ENCODE results near the gene MRPS27.

MRPS27 gene

DNA sequence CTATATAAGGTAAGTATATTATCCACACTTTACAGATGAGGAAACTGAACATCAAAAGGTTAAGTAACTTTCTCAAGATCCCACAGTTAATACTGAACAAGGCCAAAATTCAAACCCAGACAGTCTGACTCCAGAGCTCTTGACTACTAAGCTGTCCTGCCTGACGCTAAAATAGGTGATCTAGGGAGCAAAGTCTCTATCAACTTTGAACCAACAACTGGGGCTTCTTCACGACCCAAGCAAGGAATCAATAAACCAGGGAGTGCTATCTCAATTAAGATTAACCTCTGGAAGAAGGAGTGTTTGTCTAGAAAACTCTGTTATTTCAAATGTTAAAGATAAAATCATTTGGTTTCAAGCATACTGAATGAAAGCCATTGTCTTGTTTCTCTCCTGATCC, 64.4 kb downstream of the MRPS27 start:
- no peak for DNase-seq

DNA sequence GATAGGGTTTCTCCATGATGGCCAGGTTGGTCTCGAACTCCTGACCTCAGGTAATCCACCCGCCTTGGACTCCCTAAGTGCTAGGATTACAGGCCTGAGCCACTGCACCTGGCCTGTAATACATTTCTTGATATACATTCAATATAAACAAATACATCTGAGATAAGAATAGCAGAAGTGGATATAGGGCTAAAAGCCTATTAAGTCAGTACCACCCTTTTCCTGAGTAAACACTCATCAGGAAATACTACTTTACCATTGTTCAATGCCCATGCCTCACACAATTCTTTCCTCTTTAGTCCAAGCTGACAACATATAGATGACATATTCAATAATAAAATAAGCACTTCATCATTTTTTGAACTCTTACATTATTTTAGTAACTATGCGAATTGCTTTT, 64.8 kb downstream of the MRPS27 start:
- DNase-seq: no peak

- DNase-seq: no peak
Observed at GRCh38 chr5:72252574-72253155, 67.4 kb downstream of the MRPS27 start.

- DNase-seq: no peak
Observed at GRCh38 chr5:72252008-72252407, 68.0 kb downstream of the MRPS27 start.

GRCh38 chr5:72251386-72251785, 68.7 kb downstream of the MRPS27 start:
- DNase-seq: no peak

- DNase-seq: peak; percentile 44
Observed at GRCh38 chr5:72248410-72248981, 71.5 kb downstream of the MRPS27 start.

DNA sequence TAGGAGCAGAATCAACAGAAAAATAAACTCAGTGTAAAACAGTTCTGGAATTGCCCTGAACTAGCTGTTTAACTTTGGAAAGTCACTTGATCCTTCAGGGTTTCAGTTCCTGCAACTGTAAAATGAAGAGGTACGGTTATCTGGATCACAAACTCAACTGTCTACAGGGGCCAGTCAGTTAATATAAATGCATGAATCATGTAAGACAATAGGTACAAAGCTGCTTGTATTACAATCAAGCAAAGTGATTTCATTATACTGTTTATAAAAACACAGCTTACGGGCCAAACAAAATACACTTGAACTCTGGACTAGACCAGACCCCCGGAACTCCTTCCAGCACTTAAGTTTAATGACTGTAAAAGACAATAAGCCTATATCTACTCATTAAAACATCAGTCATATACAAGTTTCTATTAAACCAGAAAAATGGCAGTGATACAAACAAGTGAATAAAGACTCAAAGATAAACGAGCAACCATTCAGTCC, 73.0 kb downstream of the MRPS27 start:
- no peak for DNase-seq

DNA sequence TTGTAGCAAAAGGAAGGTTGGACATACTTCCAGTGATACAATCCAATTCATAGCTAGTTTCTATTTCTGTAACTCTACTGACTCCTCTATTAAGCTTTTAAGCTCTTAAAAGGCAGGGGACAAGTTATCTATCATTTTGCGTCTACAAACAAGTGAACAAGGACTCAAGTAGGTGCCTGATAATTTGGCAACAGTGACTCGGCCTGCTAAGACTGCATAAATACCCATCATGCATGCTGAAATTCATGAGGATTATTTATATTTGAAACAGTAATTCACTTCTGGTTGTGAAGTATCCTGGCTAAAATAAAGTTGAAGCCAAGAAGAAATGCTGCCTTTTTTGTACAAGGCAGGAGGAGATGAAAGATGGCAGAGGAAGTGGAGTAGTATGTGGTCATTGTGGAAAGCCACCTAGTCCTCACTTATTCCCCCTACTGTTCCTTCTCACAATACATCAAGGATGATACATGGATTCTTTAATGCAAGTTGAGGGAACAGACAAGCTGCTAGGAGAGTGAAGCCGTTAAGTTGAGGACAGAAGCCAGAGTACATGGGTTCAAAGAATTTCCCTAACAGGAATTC, 74.0 kb downstream of the MRPS27 start:
- peak; percentile 50 for DNase-seq

DNA sequence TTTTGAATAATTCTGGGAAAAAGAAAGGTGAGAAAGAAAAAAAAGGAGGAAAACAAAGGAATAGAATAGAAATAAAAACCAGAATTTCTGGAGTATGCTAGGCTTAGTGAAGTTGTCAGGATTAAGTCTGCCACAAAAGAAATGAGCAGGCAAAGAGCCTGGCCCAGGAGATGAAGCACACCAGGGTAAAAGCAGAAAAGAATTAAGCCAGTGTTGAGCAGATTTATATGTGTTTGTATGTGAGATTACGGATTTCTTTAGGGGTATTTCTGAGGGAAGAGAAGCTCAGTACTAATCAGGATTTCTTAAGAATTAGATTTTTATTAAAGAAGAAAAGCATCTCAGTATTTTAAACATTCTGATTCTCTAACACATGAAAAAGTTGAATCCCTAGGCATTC, 74.5 kb downstream of the MRPS27 start:
- DNase-seq: no peak

- peak; percentile 72 for DNase-seq
Observed at GRCh38 chr5:72244862-72245371, 75.1 kb downstream of the MRPS27 start.

DNA sequence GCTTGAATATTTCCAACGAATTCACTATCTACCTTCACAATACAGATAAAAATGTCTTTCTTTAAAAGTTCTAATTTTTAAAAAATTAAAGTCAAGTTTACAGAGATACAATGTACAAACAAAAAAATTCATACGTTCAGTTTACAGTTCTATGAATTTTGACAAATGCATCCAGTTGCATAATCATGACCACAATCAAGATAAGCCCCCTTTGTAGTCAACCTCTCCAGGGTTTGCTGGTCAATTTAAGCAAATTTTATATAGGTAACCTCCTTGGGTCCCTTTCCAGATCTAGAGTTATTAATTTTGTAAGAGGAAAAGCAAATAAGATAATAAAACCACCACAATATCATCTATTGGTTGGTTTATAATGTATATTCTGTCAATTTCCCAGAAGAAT, 76.3 kb downstream of the MRPS27 start:
- DNase-seq: no peak

- peak; percentile 94 for DNase-seq
Observed at GRCh38 chr5:72242796-72243475, 77.1 kb downstream of the MRPS27 start.

- peak; percentile 69 for DNase-seq
Observed at GRCh38 chr5:72241346-72242003, 78.6 kb downstream of the MRPS27 start.

DNA sequence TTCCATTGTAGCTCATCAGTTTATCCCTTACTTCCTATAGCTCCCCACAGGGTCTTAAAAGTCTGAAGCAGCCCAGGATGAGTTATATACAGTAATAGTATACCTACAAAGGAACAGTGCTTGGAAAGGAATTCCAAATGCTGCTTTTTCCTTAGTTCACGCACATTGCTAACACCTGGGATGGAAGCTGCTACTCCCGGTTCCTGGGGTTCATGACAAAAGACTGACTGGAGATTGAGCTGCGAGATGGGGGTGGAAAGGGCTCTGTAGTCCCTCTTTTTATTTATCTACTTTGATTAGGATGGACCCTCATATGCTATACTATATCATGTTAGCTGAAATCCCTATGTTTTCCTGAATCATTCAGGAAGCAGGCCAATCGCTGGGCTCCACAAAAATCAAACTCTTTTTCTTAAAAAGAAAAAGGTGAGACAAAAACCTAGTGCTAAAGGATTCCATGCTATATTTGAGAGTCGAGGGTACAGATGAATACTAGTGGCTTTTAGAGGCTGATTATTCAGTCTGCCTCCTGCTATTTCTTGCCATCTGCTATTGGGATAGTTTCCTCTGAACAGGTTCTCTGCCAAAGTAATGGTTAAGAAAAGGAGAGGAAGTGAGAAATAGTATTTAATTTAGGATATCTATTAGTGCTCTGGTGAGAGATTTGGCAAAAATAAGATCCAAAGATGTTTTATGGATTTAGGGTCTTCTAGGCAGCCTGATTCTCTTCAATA, 81.2 kb downstream of the MRPS27 start:
- no peak for DNase-seq

- no peak for DNase-seq
Observed at GRCh38 chr5:72237879-72238278, 82.2 kb downstream of the MRPS27 start.

DNA sequence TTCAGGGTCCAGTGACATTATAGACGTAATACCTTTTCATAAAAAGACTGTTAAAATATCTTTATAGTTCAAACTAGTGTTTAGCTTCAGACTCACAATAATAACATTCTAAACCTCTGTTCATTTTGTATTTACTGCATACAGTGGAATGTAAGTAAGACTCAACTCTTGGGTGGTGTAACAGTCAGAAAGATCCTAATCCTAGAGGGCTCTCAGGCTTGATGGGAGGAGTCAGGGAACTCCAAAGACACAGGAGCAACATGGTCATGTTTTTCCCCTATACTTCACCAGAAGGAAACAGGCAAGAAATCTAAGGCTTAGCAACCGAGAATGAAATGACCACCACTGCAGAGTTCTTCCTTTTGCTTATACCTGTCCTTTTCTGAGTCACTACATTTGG, 82.6 kb downstream of the MRPS27 start:
- DNase-seq: no peak

DNA sequence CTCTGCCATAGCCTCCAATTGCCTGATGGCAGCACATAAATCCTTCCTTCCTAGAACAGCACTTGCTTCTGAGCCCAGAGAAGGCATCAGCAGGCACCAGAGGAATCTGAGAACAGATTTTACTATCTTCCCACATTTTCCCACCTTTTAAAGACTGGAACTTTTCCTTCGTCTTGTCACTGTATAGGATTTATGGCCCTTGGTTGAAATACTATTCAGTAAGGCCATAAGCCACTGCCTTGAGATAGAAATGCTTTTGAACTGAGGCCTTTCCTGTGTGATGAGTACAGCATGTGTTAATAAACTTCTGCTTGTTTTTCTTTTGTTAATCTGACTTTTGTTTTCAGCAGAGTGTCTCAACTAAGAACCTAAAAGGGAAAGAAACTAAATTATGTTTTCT, 84.3 kb downstream of the MRPS27 start:
- no peak for DNase-seq

DNA sequence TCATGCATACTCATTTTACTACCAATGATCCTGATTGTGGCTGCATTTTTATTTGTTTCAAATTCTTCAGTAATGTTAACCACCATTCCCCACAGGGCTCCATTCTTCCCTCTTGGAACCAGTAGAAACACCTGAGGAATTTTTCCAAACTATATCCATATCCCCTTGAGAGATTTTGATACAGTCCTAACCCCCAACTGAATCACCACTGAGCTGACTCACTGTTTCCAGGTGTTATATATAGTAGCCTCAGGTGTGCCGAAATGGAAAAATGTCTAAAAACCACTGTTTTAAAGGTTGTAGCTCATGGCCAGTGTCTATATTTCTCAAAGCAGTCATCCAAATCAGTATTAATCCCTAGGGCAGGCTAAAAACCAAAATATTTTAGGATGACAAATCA, 85.2 kb downstream of the MRPS27 start:
- no peak for DNase-seq

DNA sequence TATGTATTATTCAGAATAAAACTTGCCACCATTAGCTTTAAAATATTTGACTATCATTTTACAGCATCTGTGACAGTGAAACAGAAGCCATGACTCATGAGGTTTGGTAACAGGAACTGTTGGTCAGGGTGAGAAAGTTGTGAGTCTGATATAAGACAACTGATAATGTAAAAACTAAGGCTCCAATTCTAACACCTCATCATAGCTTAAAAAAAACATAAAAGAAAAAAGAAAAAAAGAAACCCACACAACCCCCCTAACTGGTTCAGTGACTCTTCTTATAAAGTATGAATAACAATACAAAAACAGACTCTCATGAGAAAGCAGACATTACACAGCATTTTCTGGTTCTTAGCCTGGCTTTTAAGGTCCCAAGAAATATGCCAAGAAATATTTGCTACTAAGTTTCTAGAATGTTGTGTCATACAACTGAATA, 85.8 kb downstream of the MRPS27 start:
- no peak for DNase-seq

DNA sequence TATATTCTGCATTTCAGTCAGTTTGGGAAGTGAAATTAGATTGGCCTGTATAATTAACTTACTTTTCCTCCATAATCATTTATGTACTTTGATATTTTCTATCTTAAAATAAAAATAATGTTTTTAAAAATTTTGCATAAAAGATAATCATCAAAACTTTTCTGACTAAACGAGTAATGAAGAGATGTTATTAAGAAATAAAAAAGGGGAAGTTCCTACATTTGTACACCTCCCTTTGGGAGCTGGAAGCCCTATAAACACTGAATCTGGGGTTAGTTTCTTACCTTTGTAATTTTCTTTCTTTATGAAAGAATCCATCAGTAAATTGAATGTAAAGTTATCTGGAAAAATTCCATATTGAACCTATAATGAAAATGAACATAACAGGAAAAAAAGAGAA, 86.2 kb downstream of the MRPS27 start:
- no peak for DNase-seq

DNA sequence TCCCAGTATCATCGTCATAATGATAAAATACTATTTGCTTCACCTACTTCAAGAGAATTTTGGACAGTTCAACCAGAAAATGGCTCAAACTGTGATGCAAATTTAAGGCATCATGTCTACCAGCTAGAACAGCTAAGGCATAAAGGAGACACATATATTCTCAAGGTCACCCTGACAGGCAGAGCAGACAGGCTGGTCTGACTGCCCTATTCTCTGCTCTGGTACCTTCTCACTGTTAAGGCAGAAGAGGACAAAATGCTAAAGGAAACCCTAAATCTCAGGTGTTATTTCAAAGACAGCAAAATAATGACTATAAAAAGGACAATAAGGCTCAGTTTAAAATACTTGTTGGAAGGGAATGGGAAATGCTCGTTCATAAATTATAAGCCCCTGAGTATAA, 87.2 kb downstream of the MRPS27 start:
- DNase-seq: no peak

GRCh38 chr5:72231991-72232703, 87.9 kb downstream of the MRPS27 start:
- DNase-seq: peak; percentile 61
